NCI-H2081 treated with DMSO at 0.1 percent for 48 hours (cell line): ENCODE results near the gene PAX9.
"Not testable (repeated sequence)": the region's sequence is repeated elsewhere in the genome, so short reads cannot be mapped to it uniquely, and the experiment has no call there.

Experiments used
- DNase-seq: peaks from one replicate; lab custom pipeline; 2025; lab: John Stamatoyannopoulos, UW

PAX9 gene

DNA sequence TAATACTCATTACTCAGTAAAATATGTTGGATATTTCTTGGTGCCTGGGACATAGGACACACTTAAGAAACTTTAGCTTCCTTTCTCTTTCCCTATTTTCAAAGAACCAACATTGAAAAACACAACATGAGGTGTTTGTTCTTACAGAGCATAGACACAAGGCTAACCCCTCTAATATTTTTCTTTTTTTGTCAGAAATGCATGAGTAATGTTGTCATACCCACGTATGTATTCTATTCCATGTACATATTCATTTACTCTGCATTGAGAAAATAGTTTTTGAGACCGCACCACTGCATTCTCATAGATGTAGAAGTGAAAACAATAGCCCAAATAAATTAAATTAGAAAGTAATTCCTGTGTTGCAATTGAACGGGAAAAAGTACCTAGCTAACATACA lies 13.0 kb downstream of the PAX9 start:
- DNase-seq, result no peak

- DNase-seq, result no peak
These were observed 13.9 kb downstream of the PAX9 start for GRCh38 chr14:36675581-36675980.

GRCh38 chr14:36676236-36676635 lies 14.6 kb downstream of the PAX9 start:
- DNase-seq, result no peak

DNA sequence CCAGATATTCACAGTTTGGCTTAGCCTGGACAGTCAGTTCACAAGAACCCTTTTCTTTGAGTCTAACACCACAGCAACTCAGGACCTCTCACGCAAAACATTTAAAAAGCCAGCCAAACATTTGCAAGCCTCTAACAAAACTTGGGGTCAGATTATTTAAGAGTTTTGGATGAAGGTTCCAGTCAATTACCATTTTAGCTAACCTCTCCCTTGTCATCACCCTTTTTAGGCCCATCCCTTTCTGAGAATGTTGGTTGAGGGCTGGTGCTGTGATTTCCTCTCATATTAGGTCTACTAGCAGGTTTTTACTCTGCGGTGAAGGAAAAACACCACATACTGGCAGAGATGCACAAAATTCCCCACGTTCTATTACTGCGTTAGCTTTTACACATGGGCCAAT lies 20.7 kb downstream of the PAX9 start:
- no peak for DNase-seq

DNA sequence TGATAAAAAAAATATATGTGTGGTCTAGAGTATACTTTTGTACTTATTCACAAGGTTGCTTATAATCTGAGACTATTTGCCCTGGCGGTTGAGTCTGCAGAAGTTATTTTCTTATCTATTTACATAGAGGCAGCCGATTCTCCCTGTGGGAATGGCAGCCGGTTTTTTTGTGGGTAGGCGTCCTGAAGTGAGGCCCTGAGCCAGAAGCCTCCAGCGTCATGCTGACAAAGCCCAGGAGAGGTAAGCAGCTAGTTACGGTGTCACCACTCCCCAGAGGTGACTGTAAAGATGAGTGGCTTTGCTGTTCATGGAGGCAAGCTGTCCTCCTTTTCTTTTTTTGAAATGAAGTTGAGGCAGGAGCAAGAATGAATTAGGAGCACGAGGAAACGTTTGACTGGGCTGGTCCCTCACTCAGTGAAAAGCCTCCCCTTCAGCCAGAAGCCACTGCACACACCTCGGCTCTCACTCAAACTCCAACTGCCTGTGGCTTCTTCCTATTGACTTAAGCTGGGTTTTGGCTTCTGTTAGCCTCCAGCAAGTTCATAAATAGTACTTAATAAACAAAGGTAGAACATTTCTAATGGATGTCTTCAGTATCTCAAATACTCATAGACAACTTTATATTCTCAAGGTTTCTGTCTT lies 21.5 kb downstream of the PAX9 start:
- DNase-seq, result no peak

DNA sequence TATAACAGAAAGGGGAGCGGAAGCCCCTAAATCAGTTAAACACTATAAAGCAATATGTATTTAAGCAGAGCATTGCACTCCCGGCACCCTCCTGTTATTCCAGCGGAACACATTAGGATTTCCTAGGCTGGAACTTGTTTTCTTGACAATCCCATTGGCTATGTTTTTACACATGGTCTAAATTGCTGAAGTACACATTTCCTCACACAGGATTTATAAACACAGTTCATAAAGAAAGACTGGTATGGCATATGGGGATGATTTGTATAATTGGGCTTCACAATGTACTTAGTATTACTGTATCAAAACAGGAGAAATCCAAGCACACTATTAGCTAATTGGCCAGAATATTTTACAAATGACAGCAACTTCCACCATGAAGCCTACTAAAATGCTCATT lies 23.3 kb downstream of the PAX9 start:
- DNase-seq, result no peak

DNA sequence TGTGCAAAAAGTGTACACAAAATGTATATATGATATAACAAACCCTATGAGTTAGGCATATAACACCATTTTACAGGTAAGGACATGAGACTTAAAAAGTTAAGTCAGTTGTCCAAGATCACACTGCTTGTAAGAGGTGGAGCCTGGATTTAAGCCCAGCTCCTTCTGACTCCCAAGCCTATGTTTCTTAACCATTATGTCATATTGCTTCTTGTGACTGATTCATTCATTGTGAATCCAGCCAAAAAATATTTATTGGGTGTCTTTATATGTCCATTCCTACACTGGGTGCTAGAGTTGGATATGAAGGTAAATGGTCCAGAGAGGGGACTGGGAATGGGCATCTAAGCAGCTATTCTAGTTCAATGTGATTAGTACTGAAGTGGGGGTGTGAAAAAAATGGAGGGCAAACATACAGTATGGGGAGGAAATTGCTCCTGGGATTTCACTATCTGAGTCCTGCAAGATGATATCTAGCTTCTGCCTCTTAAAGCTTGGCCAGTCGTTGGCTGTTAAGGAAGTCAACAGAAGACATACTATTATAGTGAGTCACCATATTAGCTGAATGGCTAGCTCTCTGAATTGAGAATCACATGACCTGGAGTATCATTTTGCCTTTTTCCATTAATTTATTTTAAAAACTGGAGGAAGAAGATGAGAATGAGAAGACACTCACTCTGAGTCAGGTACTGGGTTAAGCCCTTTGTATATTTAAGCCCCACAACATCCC lies 28.8 kb downstream of the PAX9 start:
- no peak for DNase-seq

GRCh38 chr14:36699420-36699819 lies 37.8 kb downstream of the PAX9 start:
- DNase-seq, result not testable (repeated sequence)

DNA sequence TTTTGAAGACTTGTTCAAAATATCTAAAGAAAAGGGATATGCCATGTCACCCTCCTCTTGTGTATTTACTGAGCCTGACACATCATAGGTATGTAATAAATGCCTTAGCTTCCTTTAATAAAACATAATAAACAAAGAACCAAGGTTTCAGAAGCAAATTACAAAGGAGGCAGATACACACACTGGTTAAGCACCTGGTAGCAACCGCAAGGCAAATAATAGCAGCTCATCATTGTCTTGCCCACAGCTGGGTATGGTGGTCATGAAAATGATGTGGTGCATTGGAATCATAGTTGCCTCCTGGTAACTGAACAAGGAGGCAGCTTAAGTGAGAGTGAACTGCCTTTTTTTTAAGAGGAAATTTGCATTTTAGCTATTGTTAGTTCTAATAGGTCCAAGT lies 39.0 kb downstream of the PAX9 start:
- DNase-seq, result no peak

DNA sequence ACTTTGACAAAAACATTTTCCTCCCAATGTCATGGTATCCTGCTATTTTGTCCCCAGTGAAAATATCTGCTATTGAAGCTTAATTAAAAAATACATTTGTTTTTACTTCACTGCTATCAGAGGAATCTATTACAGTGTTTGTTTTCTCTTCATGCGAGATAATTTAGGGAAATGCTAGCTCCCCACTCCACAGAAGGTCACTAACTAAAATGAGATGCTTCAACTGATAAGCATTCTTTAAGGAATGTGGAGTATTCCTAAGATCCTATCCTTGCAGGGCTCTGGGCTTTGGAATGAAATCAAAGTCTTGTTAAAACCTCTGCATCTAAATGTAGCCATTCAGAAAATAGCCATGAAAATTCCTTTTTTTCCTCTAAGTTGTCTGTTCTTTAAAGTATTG lies 39.5 kb downstream of the PAX9 start:
- no peak for DNase-seq

GRCh38 chr14:36702474-36702873 lies 40.8 kb downstream of the PAX9 start:
- DNase-seq, result no peak

- no peak for DNase-seq
These were observed 45.9 kb downstream of the PAX9 start for GRCh38 chr14:36707570-36707969.

DNA sequence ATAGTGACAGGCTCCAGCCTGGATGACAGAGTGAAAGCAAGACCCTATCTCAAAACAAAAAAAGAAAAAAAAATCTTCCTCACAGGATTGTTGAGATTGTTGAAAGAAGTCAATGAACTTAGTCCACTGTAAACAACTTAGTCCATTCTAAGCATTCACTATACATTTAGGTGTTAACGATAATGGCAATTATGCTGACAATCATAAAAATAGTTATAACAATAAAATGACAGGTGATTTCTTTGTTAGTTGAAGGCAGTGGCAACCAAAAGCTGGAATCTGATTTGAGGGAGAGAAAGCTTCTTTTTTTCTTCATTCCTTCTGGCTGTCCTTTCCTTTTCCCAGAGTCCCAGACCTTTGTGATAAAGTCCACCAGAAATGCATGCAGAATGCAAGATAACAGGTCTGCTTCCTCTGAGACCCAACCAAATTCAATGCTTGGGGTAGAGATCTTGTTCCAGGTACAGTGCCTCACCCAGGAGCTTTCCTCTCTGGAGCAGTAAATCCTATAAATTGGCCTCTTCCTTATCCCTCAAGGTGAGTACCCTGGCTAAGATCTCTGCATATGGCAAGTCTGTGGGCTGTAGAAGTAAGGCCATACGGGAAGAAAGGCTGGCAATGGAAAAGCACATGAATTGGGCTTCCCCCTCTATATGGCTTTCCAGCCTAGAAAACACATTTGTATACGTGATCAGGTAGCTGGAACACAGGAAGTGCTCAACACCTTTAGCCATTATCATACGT lies 52.5 kb downstream of the PAX9 start:
- DNase-seq, result no peak

DNA sequence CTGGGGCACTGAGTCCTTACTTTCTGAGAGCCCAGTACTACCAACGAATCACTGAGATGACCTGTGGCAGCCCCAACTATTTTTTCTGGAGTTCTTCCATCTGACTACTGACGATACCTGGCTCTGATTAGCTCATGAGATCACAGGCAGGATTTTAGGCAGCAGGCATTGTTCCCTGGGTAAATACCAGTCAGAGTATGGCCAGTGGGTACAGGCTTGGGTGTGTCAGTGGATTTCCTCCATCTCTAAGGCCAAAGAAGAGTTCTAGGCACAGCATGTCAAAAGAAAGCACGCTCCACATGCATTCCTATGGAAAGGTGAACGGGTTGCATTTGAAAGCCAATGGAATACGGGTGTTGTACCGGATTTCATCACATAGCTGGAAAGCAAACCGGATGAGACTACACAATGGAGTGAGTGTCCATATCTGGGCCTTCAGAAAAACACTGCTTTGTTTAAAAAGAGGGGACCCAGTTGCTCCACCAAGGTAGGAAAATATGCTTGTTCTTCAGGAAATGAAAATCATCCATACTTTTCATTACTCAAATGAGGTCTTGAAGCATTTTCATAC lies 55.0 kb downstream of the PAX9 start:
- DNase-seq, result no peak

GRCh38 chr14:36717363-36717762 lies 55.7 kb downstream of the PAX9 start:
- DNase-seq, result no peak

DNA sequence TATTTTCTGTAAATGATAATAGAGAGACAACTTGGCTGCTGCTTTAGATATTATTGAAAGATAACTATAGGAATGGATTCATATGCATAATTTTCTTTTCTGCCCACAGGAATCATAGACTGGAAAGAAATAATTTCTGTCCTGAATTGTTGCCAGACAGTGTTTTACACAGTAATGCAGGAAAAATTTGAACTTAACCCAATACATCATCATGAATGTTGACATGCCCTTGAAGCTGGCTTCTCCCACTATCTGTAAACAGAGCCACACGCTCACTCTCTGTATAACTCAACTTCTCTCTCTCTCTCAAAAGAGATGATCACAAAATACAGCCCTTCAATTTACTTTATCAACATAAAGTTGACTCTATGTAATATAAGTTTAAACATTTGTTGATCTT lies 56.6 kb downstream of the PAX9 start:
- no peak for DNase-seq

DNA sequence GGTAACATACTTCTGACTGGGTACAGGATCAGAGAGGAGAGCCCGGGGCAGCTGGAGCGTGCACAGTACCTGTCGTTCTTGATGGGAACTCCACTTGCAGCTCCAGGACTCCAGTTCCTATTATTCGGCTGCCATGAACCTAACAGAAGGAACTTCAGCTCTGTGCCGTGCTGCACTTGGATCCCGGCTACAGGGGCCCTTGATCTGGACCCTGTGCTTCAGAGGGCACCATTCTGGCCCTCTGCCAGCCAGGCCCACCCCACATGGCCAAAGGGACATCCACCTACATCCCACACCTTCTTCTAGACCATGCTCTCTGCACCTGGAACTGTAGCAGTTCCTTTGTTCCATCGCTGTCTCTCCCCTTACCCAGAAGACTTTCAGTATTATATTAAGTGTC lies 58.2 kb downstream of the PAX9 start:
- no peak for DNase-seq

- no peak for DNase-seq
These were observed 59.0 kb downstream of the PAX9 start for GRCh38 chr14:36720657-36721056.

GRCh38 chr14:36721877-36722276 lies 60.2 kb downstream of the PAX9 start:
- DNase-seq, result no peak

GRCh38 chr14:36723530-36723929 lies 61.9 kb downstream of the PAX9 start:
- DNase-seq, result no peak

DNA sequence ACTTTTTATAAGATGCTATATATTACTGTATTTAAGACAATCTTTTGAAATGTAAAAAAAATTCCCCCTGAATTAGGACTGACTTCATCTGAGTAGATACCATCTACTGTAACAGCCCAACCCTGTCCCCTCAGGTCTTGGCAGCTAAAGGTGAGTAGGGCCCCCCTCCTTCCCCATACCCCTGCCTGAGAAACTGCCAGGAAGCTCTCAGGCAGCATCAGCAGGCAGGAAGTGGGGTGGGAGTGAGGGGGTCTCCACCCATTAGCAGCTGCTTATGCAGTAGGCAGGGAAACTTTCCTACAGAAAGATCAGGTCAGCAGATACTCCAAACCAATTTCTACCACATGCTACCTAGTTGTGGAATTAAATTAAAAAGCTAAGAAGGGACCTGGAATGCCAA lies 62.5 kb downstream of the PAX9 start:
- DNase-seq, result no peak

- no peak for DNase-seq
These were observed 64.5 kb downstream of the PAX9 start for GRCh38 chr14:36726128-36726527.
